ENCODE results near the gene LGALS13.

GRCh38 chr19:39555883-39556282 is 46.4 kb upstream of the LGALS13 start:
- TF ChIP-seq YY1 (IDR thresholded peaks at IDR 0.05; ENCODE audit: insufficient read depth, insufficient read length) (no peak), ZNF274 (IDR thresholded peaks at IDR 0.05; ENCODE audit: low read depth, low read length) (no peak), SUZ12 (IDR thresholded peaks at IDR 0.05; ENCODE audit: extremely low read depth, insufficient read depth, insufficient read length) (no peak)

Measured in NT2/D1 (cell line).